Osteoblast (primary cell): ENCODE data around the gene HSDL2. TPM values are rescaled to one million over a fixed set of nuclear protein-coding genes. Genes with fewer than 3 reads are reported as not detected.

ENCODE experiments used
- DNase-seq: peaks from one replicate; pipeline ENCODE4 v3.0.0; 2011; ENCODE audit warnings: low spot score, mixed read lengths; ENCODE audit not compliant: insufficient read length; ENCODE audit errors: missing footprints
- H2AFZ ChIP-seq: 2 replicates; pipeline ENCODE4 v1.6.0; 2011; ENCODE audit warnings: mild to moderate bottlenecking, low read length
- H3K27ac ChIP-seq: 2 replicates; pipeline ENCODE4 v1.5.1; 2011; ENCODE audit warnings: mild to moderate bottlenecking, low read depth, low read length, moderate library complexity
- H3K27me3 ChIP-seq: 2 replicates; pipeline ENCODE4 v1.6.0; 2012; ENCODE audit warnings: mild to moderate bottlenecking, control low read depth, inconsistent platforms, low read length, moderate library complexity; ENCODE audit not compliant: insufficient read depth
- H3K36me3 ChIP-seq: 2 replicates; pipeline ENCODE4 v1.5.1; 2011; ENCODE audit warnings: mild to moderate bottlenecking, low read length, control low read depth, moderate library complexity; ENCODE audit not compliant: insufficient read depth
- H3K4me1 ChIP-seq: 2 replicates; pipeline ENCODE4 v1.5.1; 2011; ENCODE audit warnings: mild to moderate bottlenecking, low read length, control low read depth, moderate library complexity; ENCODE audit not compliant: insufficient read depth
- H3K4me2 ChIP-seq: 2 replicates; pipeline ENCODE4 v1.6.0; 2011; ENCODE audit warnings: mild to moderate bottlenecking, low read length; ENCODE audit not compliant: insufficient read depth
- H3K4me3 ChIP-seq: fragments of 200-600 bp; sonication (generic); 3 replicates; pipeline ENCODE4 v1.5.1; 2012; ENCODE audit warnings: mild to moderate bottlenecking, low read length, inconsistent platforms; ENCODE audit not compliant: insufficient read depth
- H3K79me2 ChIP-seq: 2 replicates; pipeline ENCODE4 v1.6.0; 2012; ENCODE audit warnings: mild to moderate bottlenecking, low read length, control low read depth, inconsistent platforms; ENCODE audit not compliant: insufficient read depth
- H3K9me3 ChIP-seq: 2 replicates; pipeline ENCODE4 v1.5.1; 2011; ENCODE audit warnings: low read depth, low read length, control low read depth
- H4K20me1 ChIP-seq: 2 replicates; pipeline ENCODE4 v1.6.0; 2012; ENCODE audit warnings: mild to moderate bottlenecking, low read length, control low read depth; ENCODE audit not compliant: insufficient read depth
- total RNA-seq: library from RNA; depleted of rRNA; stranded (reverse); fragments of >200 nt; gene quantifications from 2 replicates; pipeline ENCODE4 v1.2.3, GENCODE V29; 2012
- TF ChIP-seq, protein P1 (sequence below): IDR thresholded peaks from 2 replicates; pipeline ENCODE4 v1.5.1; 2011; ENCODE audit warnings: mild to moderate bottlenecking, low read depth, low read length, moderate library complexity; ENCODE audit errors: extremely low read depth

The HSDL2 gene
- total RNA-seq, 1 donor = 42.3 TPM

DNA sequence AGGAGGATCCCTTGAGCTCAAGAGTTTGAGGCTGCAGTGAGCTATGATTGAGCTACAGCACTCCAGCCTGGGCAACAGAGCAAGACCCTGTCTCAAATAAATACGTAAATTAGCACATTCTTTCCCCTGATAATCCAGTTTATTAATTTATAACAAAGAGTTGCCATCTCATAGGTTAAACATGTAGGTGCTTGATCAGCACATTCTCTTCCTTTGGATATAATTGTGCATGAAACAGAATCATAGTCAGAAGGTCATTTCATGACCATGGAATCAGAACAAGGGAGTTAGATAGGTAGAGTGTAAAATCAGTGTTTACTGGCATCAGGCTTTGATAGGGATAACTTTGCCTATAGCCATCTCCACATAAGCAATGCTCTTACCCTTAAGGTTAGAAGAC lies 63.7 kb downstream of the HSDL2 start:
- H3K4me3 ChIP-seq = no peak overlapping the region
- H2AFZ ChIP-seq = no peak overlapping the region
- no peaks in the 10 kb centered on the region for H3K36me3 ChIP-seq
- no peaks in the 10 kb centered on the region for H4K20me1 ChIP-seq
- no peaks in the 10 kb centered on the region for H3K79me2 ChIP-seq
- no peaks in the 10 kb centered on the region for H3K9me3 ChIP-seq
- H3K4me1 ChIP-seq = peaks cover 12% of the 10 kb centered on the region
- TF ChIP-seq, protein P1, sequence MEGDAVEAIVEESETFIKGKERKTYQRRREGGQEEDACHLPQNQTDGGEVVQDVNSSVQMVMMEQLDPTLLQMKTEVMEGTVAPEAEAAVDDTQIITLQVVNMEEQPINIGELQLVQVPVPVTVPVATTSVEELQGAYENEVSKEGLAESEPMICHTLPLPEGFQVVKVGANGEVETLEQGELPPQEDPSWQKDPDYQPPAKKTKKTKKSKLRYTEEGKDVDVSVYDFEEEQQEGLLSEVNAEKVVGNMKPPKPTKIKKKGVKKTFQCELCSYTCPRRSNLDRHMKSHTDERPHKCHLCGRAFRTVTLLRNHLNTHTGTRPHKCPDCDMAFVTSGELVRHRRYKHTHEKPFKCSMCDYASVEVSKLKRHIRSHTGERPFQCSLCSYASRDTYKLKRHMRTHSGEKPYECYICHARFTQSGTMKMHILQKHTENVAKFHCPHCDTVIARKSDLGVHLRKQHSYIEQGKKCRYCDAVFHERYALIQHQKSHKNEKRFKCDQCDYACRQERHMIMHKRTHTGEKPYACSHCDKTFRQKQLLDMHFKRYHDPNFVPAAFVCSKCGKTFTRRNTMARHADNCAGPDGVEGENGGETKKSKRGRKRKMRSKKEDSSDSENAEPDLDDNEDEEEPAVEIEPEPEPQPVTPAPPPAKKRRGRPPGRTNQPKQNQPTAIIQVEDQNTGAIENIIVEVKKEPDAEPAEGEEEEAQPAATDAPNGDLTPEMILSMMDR = no peak
- H3K27me3 ChIP-seq = no peaks in the 10 kb centered on the region
- no peak for DNase-seq
- H3K27ac ChIP-seq = no peak overlapping the region
- no peak overlapping the region for H3K4me2 ChIP-seq

DNA sequence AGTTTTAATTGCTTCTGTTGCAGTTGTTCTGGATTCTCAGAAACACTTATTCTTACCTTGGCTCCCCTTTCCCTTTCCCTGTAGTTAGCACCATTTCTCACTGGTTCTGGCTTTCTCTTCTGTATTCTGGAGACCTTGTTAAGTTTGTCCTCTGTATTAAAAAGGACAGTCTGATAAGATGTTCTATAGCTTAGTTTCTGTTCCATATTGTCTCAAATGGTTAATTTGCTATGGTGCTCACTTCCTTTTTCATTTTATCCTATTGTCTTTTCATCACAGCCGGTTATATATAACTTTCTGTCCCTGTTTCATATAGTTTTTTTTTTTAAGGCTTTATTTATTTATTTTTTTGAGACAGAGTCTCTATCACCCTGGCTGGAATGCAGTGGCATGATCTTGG lies 65.3 kb downstream of the HSDL2 start:
- DNase-seq = no peak
- H3K27me3 ChIP-seq = no peaks in the 10 kb centered on the region
- no peaks in the 10 kb centered on the region for H4K20me1 ChIP-seq
- no peak overlapping the region for H2AFZ ChIP-seq
- no peaks in the 10 kb centered on the region for H3K36me3 ChIP-seq
- H3K4me3 ChIP-seq = no peak overlapping the region
- peaks cover 12% of the 10 kb centered on the region for H3K4me1 ChIP-seq
- no peak overlapping the region for H3K27ac ChIP-seq
- H3K9me3 ChIP-seq = no peaks in the 10 kb centered on the region
- no peaks in the 10 kb centered on the region for H3K79me2 ChIP-seq
- TF ChIP-seq, protein P1 = no peak
- H3K4me2 ChIP-seq = no peak overlapping the region

DNA sequence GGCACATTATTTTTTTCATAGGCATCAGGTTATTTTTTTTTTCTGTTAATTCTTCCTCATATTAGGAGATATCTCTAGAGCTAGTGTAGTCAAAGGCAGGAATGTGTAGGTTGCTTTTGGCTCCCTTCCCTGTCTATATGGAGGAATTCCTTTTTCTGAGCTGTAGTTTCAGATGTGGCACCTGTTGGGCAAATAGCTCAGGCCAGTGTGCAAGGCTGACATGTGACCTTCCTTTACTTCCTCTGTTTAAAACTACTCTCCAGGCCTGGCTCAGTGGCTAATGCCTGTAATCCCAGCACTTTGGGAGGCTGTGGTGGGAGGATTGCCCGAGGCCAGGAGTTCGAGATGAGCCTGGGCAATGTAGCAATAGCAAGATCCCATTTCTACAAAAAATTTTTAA lies 66.2 kb downstream of the HSDL2 start:
- TF ChIP-seq, protein P1 = no peak
- H4K20me1 ChIP-seq = no peaks in the 10 kb centered on the region
- peaks cover 12% of the 10 kb centered on the region for H3K4me1 ChIP-seq
- no peak for DNase-seq
- H3K4me3 ChIP-seq = no peak overlapping the region
- H3K36me3 ChIP-seq = no peaks in the 10 kb centered on the region
- no peaks in the 10 kb centered on the region for H3K79me2 ChIP-seq
- H3K9me3 ChIP-seq = no peaks in the 10 kb centered on the region
- no peak overlapping the region for H3K4me2 ChIP-seq
- H2AFZ ChIP-seq = no peak overlapping the region
- H3K27me3 ChIP-seq = no peaks in the 10 kb centered on the region
- no peak overlapping the region for H3K27ac ChIP-seq

DNA sequence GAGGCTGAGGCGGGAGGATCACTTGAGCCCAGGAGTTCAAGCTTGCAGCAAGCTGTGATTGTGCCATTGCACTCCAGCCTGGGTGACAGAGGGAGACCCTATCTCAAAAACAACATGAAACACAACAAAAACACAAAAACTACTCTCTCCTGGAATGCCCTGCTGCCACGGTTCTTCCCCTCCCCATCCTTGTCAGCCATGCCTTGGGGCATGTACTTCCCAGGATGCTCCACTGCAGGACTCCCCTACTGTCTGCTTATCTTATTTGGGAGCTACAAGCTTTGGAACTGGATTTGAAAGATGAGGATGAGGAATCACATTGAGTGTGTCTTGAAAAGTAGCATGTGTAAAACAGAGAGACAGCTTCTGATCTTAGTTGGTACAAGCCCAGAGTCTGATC lies 66.6 kb downstream of the HSDL2 start:
- Histone ChIP-seq H3K4me2 (no peak overlapping the region), H3K4me3 (no peak overlapping the region), H3K27ac (no peak overlapping the region), H3K27me3 (no peaks in the 10 kb centered on the region), H3K36me3 (no peaks in the 10 kb centered on the region), H3K9me3 (no peaks in the 10 kb centered on the region), H2AFZ (no peak overlapping the region), H3K79me2 (no peaks in the 10 kb centered on the region), H4K20me1 (no peaks in the 10 kb centered on the region), H3K4me1 (peaks cover 12% of the 10 kb centered on the region)
- TF ChIP-seq, protein P1 = no peak
- no peak for DNase-seq
